Astrocyte of the cerebellum (primary cell): ENCODE data around the gene STAP2.

Source experiments
- DNase-seq: peaks from one replicate; pipeline ENCODE4 v3.0.0-alpha.2; 2011; ENCODE audit warnings: low read depth
- H3K4me3 ChIP-seq: 2 replicates; pipeline ENCODE4 v1.5.1; 2011; ENCODE audit warnings: mild to moderate bottlenecking, low read depth, low read length, moderate library complexity
- in situ Hi-C: cut with HindIII; loops from 2 replicates; pipeline ENCODE4 v1.10.0; 2017; ENCODE audit warnings: low sequenced_read_pairs
- TF ChIP-seq, protein P1 (sequence below): IDR thresholded peaks from 2 replicates; pipeline ENCODE4 v1.5.1; 2012; ENCODE audit warnings: low read length, low read depth, moderate library complexity, mild to moderate bottlenecking; ENCODE audit errors: missing control alignments

Gene STAP2

DNA sequence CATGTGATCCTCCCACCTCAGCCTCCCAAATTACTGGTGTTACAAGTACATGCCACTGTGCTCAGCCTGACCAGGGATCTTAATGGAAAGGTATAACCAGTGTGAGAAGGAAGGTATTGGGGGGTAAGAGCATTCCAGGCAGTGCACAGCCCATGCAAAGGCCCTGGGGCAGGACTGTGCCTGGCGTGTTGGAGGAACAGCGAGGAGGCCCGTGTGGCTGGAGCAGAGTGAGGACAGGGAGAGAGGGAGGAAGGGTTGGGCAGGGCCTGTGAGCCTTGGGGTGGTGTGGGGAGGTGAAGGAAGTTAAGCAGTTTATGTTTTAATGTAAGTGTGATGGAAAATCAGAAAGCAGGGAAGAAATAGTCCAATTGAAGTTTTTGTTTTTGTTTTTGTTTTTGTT lies 38.0 kb downstream of the STAP2 start:
- no peak for DNase-seq
- TF ChIP-seq, protein P1, sequence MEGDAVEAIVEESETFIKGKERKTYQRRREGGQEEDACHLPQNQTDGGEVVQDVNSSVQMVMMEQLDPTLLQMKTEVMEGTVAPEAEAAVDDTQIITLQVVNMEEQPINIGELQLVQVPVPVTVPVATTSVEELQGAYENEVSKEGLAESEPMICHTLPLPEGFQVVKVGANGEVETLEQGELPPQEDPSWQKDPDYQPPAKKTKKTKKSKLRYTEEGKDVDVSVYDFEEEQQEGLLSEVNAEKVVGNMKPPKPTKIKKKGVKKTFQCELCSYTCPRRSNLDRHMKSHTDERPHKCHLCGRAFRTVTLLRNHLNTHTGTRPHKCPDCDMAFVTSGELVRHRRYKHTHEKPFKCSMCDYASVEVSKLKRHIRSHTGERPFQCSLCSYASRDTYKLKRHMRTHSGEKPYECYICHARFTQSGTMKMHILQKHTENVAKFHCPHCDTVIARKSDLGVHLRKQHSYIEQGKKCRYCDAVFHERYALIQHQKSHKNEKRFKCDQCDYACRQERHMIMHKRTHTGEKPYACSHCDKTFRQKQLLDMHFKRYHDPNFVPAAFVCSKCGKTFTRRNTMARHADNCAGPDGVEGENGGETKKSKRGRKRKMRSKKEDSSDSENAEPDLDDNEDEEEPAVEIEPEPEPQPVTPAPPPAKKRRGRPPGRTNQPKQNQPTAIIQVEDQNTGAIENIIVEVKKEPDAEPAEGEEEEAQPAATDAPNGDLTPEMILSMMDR = no peak
- no peak overlapping the region for H3K4me3 ChIP-seq
- in situ Hi-C loops = no loop called here

DNA sequence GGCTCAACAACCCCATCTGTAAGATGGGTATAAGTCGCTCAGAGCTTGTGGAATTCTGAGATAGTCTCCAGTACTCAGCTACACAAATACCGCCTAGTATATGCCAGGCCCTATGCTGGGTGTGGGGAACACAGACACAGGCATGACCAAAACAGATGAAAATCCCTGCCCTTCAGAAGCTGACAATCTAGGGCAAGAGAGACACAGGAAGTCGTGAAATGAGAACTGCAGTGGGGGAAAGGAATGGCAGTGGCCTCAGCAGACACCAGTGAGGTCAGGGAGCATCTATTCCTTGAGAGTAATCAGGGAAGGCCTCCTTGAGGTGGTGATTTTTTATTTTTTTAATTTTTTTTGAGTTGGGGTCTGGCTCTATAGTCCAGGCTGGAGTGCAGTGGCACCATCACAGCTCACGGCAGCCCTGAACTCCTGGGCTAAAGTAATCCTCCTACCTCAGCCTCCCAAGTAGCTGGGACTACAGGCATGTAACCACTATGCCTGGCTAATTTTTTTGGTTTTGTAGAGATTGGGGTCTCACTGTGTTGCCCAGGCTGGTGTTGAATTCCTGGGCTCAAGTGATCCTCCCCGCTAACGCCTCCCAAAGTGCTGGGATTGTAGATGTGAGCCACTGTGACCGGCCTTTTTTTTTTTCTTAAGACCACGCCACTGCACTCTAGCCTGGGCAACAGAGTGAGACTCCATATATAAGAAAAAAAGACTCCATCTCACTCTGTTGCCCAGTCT lies 39.6 kb downstream of the STAP2 start:
- H3K4me3 ChIP-seq = no peak overlapping the region
- no peak for DNase-seq
- TF ChIP-seq, protein P1 = no peak
- in situ Hi-C loops = no loop called here

DNA sequence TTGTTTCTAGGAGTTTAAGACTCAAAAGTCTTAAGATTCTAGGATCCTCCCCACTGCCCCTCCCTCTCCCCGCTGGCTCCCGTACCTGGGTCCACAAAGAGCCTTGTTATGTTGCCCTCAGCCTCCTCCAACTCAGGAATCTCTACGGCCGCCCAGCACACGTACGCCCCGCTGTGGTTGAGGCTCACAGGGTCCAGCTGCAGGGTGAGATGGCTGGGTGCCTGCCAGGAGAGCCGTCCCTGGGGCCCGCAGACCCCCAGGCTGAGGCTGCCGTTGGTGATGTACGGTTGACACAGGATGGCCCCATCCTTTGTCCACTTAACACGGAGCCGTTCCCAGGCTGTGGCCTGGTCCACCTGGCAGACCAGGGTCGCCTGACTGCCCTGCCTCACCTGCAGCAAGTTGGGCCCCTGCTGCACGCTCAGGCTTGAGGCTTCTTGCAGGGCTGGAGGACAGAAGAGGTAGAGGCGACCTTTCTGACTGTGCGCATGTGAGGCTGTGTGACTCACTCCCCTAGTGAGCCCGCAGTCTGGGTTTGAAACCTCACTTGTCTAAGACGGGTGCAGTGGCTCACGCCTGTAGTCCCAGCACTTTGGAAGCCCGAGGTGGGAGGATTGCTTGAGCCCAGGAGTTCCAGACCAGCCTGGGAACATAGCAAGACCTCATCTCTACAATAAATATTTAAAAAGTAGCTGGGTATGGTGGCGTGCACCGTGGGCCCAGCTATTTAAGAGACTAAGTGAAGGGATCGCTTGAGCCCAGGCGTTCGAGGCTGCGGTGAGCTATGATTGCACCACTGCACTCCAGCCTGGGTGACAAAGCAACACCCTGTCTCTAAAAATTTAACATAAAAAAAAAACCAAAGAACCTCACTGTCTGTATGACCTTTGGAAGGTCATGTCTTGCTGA lies 40.5 kb downstream of the STAP2 start:
- TF ChIP-seq, protein P1 = no peak
- DNase-seq = no peak
- in situ Hi-C loops = no loop called here
- no peak overlapping the region for H3K4me3 ChIP-seq

DNA sequence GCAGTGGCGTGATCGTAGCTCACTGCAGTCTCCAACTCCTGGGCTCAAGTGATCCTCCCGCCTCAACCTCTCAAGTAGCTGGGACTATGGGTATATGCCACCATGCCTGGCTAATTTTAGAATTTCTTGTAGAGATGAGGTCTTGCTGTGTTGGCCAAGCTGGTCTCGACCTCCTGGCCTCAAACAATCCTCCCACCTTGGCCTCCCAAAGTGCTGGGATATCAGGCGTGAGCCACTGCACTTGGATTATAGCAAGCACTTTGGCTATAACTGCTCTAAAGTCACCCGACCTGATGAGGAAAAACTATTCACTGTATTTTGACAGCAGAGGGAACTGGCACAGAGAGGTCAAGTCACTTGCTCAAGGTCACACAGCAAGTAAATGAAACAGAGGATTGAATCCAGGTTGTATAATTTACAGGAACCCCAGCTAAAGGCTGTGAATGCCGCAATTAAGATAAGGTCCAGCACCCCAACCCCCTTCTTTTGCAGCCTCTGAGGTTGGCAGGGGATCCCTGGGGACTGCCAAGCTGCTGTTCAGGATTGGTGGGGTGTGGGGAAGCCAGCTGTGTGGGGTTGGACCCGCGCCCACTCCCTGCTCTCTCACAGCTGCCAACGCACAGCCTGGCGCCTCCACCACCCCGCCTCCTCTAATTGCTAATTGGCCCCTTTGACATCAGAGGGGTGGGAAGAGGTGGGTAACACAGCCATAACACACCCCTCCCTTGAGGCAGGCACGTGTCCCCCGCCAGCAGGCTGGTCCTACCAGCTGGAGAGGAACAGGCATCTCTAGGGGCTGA lies 42.5 kb downstream of the STAP2 start:
- DNase-seq = no peak
- TF ChIP-seq, protein P1 = no peak
- no peak overlapping the region for H3K4me3 ChIP-seq
- in situ Hi-C loops = no loop called here

DNA sequence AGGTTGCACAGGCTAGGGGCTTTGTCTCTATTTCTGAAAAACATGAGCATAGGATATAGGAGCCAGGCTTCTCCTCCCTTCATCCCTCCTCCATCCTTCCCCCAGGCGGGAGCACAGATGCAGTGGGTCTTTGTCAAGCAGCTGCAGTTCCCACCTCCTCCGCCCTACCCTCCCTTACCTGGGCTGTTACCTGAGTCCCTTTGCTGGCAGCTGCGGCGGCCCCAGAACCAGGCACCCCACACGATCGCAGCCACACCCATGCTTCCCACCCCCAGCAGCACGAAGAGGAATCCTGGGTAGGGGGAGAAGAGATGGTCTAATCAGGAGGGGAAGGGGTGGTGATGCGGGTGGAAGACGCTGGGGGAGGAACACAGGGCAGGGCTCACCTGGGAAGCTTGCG lies 44.2 kb downstream of the STAP2 start:
- in situ Hi-C loops = no loop called here
- TF ChIP-seq, protein P1 = no peak
- H3K4me3 ChIP-seq = no peak overlapping the region
- no peak for DNase-seq

DNA sequence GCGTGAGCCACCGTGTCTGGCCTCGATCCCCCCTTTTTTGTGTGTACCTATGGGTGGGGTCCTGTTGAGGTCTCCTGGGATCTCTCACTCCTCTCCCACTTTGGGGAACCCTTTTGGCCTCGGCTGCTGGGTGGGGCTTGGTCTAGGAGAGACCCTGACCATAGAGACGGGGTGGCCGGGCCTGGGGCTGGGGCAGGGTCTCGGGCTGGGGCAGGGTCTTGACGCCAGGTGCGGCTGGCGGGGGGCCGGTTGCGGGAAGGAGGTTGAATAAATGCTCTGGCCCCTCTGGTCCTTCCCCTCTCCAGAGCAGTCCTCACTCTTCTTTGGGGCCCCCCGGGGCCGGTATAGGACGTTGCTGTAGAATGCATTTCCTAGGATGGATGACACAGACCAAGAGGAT lies 46.1 kb downstream of the STAP2 start:
- TF ChIP-seq, protein P1 = no peak
- in situ Hi-C loops = no loop called here
- no peak for DNase-seq
- H3K4me3 ChIP-seq = no peak overlapping the region
